Measurements from ENCODE around the gene COL11A2. TPM values are rescaled to one million over a fixed set of nuclear protein-coding genes. Genes with fewer than 3 reads are reported as not detected.

Gene COL11A2
- total and polyA plus RNA-seq, 2 of the 13 experiments (the other 11 are each of a cell fraction or from before 2014, with no cell fraction given): 0.55 TPM

DNA sequence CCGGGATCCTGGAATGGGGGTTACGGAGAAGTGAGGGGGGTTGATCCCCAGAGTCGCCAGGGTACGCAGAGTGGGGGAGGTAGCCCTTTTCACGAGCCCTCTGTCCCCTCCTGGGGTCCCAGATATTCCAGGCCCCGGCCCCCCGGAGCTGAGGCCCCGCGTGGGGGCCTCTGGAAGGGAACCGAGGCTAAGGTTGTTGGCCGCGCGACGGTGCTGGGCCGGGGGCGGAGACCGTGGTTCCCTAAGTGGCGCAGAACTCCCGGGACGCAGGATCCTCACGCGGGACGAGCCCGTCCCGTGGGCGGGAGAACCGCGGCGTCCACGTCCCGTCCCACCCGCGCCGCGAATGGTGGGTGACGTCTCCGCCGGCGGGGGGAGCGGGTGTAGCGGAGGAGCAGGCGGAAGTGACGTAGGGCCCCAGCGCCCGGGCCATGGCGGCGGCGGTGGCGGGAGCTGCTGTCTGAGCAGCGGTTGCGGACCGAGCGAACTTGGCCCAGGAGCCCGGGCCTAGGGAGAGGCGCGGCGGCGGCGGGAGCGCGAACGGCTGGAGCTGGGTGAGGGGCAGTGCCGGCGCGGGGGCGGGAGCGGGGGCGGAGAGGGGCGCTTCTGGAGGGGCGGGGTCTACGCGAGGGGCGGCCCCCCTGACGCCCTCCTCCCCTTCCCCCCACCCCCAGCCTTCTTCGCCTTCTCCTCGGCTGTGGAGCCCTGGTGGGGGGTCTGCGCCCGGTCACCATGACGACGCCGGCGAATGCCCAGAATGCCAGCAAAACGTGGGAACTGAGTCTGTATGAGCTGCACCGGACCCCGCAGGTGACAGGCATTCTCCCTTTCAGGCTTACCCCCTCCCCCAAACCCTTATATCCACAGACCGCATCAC is 16.1 kb upstream of the COL11A2 start, which contains the start of gene RING1 (continued):
- TF ChIP-seq ZNF629 (CRISPR knock-in tag; conservative IDR thresholded peaks at IDR 0.05): no peak
- no peak for TF ChIP-seq ZNF343 (CRISPR knock-in tag; IDR thresholded peaks at IDR 0.05)
- TF ChIP-seq, protein P1, sequence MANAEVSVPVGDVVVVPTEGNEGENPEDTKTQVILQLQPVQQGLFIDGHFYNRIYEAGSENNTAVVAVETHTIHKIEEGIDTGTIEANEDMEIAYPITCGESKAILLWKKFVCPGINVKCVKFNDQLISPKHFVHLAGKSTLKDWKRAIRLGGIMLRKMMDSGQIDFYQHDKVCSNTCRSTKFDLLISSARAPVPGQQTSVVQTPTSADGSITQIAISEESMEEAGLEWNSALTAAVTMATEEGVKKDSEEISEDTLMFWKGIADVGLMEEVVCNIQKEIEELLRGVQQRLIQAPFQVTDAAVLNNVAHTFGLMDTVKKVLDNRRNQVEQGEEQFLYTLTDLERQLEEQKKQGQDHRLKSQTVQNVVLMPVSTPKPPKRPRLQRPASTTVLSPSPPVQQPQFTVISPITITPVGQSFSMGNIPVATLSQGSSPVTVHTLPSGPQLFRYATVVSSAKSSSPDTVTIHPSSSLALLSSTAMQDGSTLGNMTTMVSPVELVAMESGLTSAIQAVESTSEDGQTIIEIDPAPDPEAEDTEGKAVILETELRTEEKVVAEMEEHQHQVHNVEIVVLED (CRISPR knock-in tag; IDR thresholded peaks at IDR 0.05; ENCODE audit: borderline replicate concordance): peak; percentile 79
- TF ChIP-seq, protein P2, sequence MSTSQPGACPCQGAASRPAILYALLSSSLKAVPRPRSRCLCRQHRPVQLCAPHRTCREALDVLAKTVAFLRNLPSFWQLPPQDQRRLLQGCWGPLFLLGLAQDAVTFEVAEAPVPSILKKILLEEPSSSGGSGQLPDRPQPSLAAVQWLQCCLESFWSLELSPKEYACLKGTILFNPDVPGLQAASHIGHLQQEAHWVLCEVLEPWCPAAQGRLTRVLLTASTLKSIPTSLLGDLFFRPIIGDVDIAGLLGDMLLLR (CRISPR knock-in tag; IDR thresholded peaks at IDR 0.05): no peak; the same call in none of the 2 replicates
- peak; percentile 86 for TF ChIP-seq HDAC2 (CRISPR knock-in tag; IDR thresholded peaks at IDR 0.05)
- TF ChIP-seq KLF15 (CRISPR knock-in tag; IDR thresholded peaks at IDR 0.05; ENCODE audit: borderline replicate concordance): peak; percentile 54; the same call in 1 of the 2 replicates
- TF ChIP-seq, protein P3, sequence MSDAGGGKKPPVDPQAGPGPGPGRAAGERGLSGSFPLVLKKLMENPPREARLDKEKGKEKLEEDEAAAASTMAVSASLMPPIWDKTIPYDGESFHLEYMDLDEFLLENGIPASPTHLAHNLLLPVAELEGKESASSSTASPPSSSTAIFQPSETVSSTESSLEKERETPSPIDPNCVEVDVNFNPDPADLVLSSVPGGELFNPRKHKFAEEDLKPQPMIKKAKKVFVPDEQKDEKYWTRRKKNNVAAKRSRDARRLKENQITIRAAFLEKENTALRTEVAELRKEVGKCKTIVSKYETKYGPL (CRISPR knock-in tag; IDR thresholded peaks at IDR 0.05): 0 out of 2 replicates have a peak, but pooled peaks have one; percentile 46
- no peak for TF ChIP-seq ZNF557 (CRISPR knock-in tag; IDR thresholded peaks at IDR 0.05)
- peak; percentile 69 for TF ChIP-seq BRD4 (CRISPR knock-in tag; IDR thresholded peaks at IDR 0.05)
- no peak for TF ChIP-seq PHB2 (IDR thresholded peaks at IDR 0.05; ENCODE audit: partially characterized antibody)
- no peak for TF ChIP-seq ZFP62 (CRISPR knock-in tag; IDR thresholded peaks at IDR 0.05)
- TF ChIP-seq, protein P4, sequence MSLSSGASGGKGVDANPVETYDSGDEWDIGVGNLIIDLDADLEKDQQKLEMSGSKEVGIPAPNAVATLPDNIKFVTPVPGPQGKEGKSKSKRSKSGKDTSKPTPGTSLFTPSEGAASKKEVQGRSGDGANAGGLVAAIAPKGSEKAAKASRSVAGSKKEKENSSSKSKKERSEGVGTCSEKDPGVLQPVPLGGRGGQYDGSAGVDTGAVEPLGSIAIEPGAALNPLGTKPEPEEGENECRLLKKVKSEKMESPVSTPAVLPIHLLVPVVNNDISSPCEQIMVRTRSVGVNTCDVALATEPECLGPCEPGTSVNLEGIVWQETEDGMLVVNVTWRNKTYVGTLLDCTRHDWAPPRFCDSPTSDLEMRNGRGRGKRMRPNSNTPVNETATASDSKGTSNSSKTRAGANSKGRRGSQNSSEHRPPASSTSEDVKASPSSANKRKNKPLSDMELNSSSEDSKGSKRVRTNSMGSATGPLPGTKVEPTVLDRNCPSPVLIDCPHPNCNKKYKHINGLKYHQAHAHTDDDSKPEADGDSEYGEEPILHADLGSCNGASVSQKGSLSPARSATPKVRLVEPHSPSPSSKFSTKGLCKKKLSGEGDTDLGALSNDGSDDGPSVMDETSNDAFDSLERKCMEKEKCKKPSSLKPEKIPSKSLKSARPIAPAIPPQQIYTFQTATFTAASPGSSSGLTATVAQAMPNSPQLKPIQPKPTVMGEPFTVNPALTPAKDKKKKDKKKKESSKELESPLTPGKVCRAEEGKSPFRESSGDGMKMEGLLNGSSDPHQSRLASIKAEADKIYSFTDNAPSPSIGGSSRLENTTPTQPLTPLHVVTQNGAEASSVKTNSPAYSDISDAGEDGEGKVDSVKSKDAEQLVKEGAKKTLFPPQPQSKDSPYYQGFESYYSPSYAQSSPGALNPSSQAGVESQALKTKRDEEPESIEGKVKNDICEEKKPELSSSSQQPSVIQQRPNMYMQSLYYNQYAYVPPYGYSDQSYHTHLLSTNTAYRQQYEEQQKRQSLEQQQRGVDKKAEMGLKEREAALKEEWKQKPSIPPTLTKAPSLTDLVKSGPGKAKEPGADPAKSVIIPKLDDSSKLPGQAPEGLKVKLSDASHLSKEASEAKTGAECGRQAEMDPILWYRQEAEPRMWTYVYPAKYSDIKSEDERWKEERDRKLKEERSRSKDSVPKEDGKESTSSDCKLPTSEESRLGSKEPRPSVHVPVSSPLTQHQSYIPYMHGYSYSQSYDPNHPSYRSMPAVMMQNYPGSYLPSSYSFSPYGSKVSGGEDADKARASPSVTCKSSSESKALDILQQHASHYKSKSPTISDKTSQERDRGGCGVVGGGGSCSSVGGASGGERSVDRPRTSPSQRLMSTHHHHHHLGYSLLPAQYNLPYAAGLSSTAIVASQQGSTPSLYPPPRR (CRISPR knock-in tag; IDR thresholded peaks at IDR 0.05; ENCODE audit: borderline replicate concordance): peak; percentile 39; the same call in 1 of the 2 replicates
- TF ChIP-seq ZNF660 (CRISPR knock-in tag; IDR thresholded peaks at IDR 0.05; ENCODE audit: borderline replicate concordance, low read depth): no peak
- peak; percentile 44; the same call in 1 of the 2 replicates for TF ChIP-seq ZNF225 (CRISPR knock-in tag; IDR thresholded peaks at IDR 0.05)
- TF ChIP-seq, protein P5, sequence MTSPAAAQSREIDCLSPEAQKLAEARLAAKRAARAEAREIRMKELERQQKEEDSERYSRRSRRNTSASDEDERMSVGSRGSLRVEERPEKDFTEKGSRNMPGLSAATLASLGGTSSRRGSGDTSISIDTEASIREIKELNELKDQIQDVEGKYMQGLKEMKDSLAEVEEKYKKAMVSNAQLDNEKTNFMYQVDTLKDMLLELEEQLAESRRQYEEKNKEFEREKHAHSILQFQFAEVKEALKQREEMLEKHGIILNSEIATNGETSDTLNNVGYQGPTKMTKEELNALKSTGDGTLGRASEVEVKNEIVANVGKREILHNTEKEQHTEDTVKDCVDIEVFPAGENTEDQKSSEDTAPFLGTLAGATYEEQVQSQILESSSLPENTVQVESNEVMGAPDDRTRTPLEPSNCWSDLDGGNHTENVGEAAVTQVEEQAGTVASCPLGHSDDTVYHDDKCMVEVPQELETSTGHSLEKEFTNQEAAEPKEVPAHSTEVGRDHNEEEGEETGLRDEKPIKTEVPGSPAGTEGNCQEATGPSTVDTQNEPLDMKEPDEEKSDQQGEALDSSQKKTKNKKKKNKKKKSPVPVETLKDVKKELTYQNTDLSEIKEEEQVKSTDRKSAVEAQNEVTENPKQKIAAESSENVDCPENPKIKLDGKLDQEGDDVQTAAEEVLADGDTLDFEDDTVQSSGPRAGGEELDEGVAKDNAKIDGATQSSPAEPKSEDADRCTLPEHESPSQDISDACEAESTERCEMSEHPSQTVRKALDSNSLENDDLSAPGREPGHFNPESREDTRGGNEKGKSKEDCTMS (CRISPR knock-in tag; conservative IDR thresholded peaks at IDR 0.05): no peak
- TF ChIP-seq, protein P6, sequence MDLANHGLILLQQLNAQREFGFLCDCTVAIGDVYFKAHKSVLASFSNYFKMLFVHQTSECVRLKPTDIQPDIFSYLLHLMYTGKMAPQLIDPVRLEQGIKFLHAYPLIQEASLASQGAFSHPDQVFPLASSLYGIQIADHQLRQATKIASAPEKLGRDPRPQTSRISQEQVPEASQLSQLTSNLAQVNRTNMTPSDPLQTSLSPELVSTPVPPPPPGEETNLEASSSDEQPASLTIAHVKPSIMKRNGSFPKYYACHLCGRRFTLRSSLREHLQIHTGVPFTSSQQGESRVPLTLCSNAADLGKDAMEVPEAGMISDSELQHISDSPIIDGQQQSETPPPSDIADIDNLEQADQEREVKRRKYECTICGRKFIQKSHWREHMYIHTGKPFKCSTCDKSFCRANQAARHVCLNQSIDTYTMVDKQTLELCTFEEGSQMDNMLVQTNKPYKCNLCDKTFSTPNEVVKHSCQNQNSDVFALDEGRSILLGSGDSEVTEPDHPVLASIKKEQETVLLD (CRISPR knock-in tag; IDR thresholded peaks at IDR 0.05; ENCODE audit: low read depth): peak; percentile 87
